GM12878 (cell line): Measurements from ENCODE around the gene PHYH.

Experiments used
- CTCF ChIP-seq, 3 experiments: IDR thresholded peaks in 2 of 3; conservative IDR thresholded peaks in 1 of 3; 2 replicates each; pipeline ENCODE4 v1.5.1; 2011; ENCODE audit warnings: low read depth in 3 of 3, low read length in 3 of 3, mild to moderate bottlenecking in 3 of 3, control low read depth in 2 of 3, moderate library complexity in 2 of 3, inconsistent platforms in 1 of 3, mixed read lengths in 1 of 3; ENCODE audit not compliant: control insufficient read depth in 2 of 3, insufficient read depth in 1 of 3; ENCODE audit errors: extremely low read depth in 1 of 3
- JUND ChIP-seq: IDR thresholded peaks from 2 replicates; pipeline ENCODE4 v1.6.1; 2012; ENCODE audit warnings: low read depth, mild to moderate bottlenecking, low read length, improper control_type of control experiment, moderate library complexity

- TF ChIP-seq CTCF (IDR thresholded peaks at IDR 0.05 in 2 of 3, conservative IDR thresholded peaks at IDR 0.05 in 1 of 3; ENCODE audit: control insufficient read depth in 2 of 3, extremely low read depth in 1 of 3, insufficient read depth in 1 of 3, low read depth in 3 of 3, low read length in 3 of 3) (no peak), JUND (no peak)
Observed at GRCh38 chr10:13294784-13295183, 5.1 kb downstream of the PHYH start.
